DOHH2 (cell line): Measurements from ENCODE around the gene RBP5.

Experiments used
- H3F3A ChIP-seq: fragments of 200-600 bp; sonication (generic), shearing (Covaris generic); 2 replicates; pipeline ENCODE4 v1.6.0; 2016; ENCODE audit warnings: antibody characterized with exemption, mild to moderate bottlenecking; ENCODE audit not compliant: control insufficient read depth, insufficient read depth
- H3K27ac ChIP-seq: fragments of 200-600 bp; sonication (generic); 2 replicates; pipeline ENCODE4 v1.5.1; 2014; ENCODE audit warnings: low read depth, mild to moderate bottlenecking, low read length, moderate library complexity
- H3K27me3 ChIP-seq: fragments of 200-600 bp; sonication (generic); 2 replicates; pipeline ENCODE4 v1.6.1; 2014; ENCODE audit warnings: mild to moderate bottlenecking, low read length, mixed read lengths; ENCODE audit not compliant: control insufficient read depth
- H3K36me3 ChIP-seq: fragments of 200-600 bp; sonication (generic); 2 replicates; pipeline ENCODE4 v1.6.1; 2014; ENCODE audit warnings: mild to moderate bottlenecking, low read length, moderate library complexity, mixed read lengths; ENCODE audit not compliant: control insufficient read depth
- H3K4me1 ChIP-seq: fragments of 200-600 bp; sonication (generic); 2 replicates; pipeline ENCODE4 v1.6.1; 2014; ENCODE audit warnings: mild to moderate bottlenecking, low read length, mixed read lengths; ENCODE audit not compliant: control insufficient read depth
- H3K4me2 ChIP-seq: fragments of 200-600 bp; sonication (generic); 2 replicates; pipeline ENCODE4 v1.6.0; 2014; ENCODE audit warnings: mild to moderate bottlenecking, low read length, moderate library complexity
- H3K4me3 ChIP-seq: fragments of 200-600 bp; sonication (generic); 2 replicates; pipeline ENCODE4 v1.5.1; 2014; ENCODE audit warnings: mild to moderate bottlenecking, low read length, mixed read lengths
- H3K79me2 ChIP-seq: fragments of 200-600 bp; sonication (generic); 2 replicates; pipeline ENCODE4 v1.6.1; 2014; ENCODE audit warnings: mild to moderate bottlenecking, low read length, mixed read lengths; ENCODE audit not compliant: control insufficient read depth
- H3K9me2 ChIP-seq: fragments of 200-600 bp; sonication (generic); replicated peaks from 2 replicates; pipeline ENCODE4 v1.6.1; 2014; ENCODE audit warnings: mild to moderate bottlenecking, low read length, mixed read lengths; ENCODE audit not compliant: control insufficient read depth
- H3K9me3 ChIP-seq: fragments of 200-600 bp; sonication (generic); 2 replicates; pipeline ENCODE4 v1.6.1; 2014; ENCODE audit warnings: antibody characterized with exemption, low read length, mixed read lengths; ENCODE audit not compliant: control insufficient read depth, insufficient read depth
- H4K20me1 ChIP-seq: fragments of 200-600 bp; sonication (generic); 2 replicates; pipeline ENCODE4 v1.6.0; 2014; ENCODE audit warnings: low read depth, mild to moderate bottlenecking, antibody characterized with exemption, low read length, moderate library complexity; ENCODE audit not compliant: control insufficient read depth, insufficient read depth
- EZH2phosphoT487 ChIP-seq: fragments of 200-600 bp; sonication (generic); IDR thresholded peaks from 2 replicates; pipeline ENCODE4 v1.6.1; 2017; ENCODE audit warnings: borderline replicate concordance, mild to moderate bottlenecking, antibody characterized with exemption, low read length, moderate library complexity, mixed read lengths
- TF ChIP-seq, protein P1 (sequence below): fragments of 200-600 bp; sonication (generic); IDR thresholded peaks from one replicate; pipeline ENCODE4 v1.5.1; 2014; ENCODE audit warnings: antibody characterized with exemption, mild to moderate bottlenecking, low read depth, low read length; ENCODE audit not compliant: poor library complexity, severe bottlenecking

The RBP5 gene

DNA sequence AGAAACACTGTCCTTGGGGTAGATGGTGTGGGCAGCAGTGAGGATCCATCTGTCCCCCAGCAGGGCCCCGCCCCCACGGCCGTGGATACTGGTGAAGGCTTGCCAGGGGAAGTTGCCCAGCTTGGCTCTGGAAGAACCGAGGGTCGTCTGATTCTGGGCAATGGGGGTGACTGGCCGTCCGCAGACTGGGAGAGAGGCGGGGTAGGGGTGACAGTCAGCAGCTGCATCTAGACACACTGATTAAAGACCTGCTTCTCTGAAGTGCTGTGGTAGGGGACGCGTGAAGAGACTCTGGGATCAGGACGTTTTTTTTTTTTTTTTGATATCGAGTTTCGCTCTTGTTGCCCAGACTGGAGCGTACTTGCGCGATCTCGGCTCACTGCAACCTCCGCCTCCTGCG, 31.7 kb downstream of the RBP5 start:
- TF ChIP-seq EZH2phosphoT487, result no peak
- TF ChIP-seq, protein P1, sequence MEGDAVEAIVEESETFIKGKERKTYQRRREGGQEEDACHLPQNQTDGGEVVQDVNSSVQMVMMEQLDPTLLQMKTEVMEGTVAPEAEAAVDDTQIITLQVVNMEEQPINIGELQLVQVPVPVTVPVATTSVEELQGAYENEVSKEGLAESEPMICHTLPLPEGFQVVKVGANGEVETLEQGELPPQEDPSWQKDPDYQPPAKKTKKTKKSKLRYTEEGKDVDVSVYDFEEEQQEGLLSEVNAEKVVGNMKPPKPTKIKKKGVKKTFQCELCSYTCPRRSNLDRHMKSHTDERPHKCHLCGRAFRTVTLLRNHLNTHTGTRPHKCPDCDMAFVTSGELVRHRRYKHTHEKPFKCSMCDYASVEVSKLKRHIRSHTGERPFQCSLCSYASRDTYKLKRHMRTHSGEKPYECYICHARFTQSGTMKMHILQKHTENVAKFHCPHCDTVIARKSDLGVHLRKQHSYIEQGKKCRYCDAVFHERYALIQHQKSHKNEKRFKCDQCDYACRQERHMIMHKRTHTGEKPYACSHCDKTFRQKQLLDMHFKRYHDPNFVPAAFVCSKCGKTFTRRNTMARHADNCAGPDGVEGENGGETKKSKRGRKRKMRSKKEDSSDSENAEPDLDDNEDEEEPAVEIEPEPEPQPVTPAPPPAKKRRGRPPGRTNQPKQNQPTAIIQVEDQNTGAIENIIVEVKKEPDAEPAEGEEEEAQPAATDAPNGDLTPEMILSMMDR, result no peak
- Histone ChIP-seq H4K20me1 (no peaks in the 10 kb centered on the region), H3K4me3 (no peak overlapping the region), H3K9me3 (no peaks in the 10 kb centered on the region), H3K9me2 (no peaks in the 10 kb centered on the region), H3K36me3 (no peaks in the 10 kb centered on the region), H3K79me2 (no peaks in the 10 kb centered on the region), H3K27me3 (peaks cover 15% of the 10 kb centered on the region; the same call in 1 of the 2 replicates), H3K4me1 (no peaks in the 10 kb centered on the region), H3K4me2 (no peak overlapping the region), H3F3A (no peaks in the 10 kb centered on the region), H3K27ac (no peak overlapping the region)

DNA sequence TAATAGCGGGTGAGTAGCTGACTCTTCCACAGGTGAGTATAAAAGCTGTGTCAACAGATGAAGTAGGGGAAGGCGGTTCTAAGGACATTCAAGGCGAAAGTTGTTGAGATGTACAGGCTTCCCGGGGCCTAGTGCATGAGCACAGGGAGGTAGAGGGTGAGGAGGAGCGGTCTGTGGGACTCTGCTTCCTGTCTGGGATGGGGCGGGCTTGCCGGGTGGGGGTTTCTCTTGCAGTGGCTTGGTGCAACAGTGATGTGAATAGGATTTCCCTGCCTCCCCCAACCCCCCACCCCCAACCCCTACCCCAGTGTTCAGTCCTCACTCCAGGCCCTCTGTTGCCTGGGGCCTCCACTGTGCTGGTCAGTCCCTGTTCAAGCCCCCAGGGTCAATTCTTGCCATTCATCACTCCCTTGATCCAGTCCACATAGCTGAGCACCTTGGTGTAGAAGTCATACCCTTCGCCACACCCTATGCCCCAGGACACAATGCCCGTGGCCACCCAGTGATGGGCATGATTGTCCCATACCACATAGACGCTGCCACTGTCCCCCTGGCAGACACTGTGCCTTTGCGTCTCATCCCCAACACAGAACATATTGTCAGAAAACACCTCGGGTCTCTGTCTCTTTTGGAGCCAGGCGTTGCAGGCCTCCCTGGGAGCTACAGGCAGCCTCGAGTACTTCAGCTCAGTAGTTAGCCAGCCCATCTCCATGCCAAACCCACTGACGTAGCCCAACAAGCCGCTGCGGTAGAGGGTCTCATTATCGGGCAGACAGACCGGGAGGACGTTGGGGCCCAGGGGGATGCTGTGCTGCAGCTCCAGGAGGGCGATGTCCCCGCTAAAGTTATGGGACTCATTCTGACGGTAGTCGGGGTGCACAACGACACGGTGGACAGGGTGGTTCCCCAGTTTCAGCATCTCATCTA, 32.4 kb downstream of the RBP5 start:
- no peaks in the 10 kb centered on the region for H3K4me1 ChIP-seq
- no peak overlapping the region for H3K4me3 ChIP-seq
- no peaks in the 10 kb centered on the region for H3K36me3 ChIP-seq
- H3K79me2 ChIP-seq, result no peaks in the 10 kb centered on the region
- no peaks in the 10 kb centered on the region for H3K9me3 ChIP-seq
- no peak for TF ChIP-seq EZH2phosphoT487
- TF ChIP-seq, protein P1, result no peak
- H4K20me1 ChIP-seq, result no peaks in the 10 kb centered on the region
- H3K27me3 ChIP-seq, result peaks cover 22% of the 10 kb centered on the region
- H3K4me2 ChIP-seq, result no peak overlapping the region
- H3F3A ChIP-seq, result no peaks in the 10 kb centered on the region
- H3K9me2 ChIP-seq, result no peaks in the 10 kb centered on the region
- no peak overlapping the region for H3K27ac ChIP-seq

DNA sequence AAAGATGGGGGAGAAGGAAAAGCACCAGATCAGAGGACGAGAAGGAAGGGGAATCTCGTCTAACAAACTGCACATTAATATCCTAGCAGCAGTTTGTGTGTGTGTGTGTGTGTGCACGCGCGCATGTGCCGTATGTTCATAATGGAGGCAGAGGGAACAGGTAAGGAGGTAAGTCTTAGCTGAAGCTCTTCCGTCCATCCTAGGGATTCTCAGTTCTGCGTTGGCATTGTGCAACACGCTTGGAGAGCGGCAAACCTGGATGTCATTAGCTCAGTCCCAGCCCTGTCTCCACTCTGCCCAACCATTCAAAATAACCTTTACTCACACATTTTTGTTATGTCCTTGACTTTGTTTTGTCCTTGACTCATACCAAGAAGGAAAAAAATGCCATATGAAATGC, 34.8 kb downstream of the RBP5 start:
- H4K20me1 ChIP-seq, result no peaks in the 10 kb centered on the region
- TF ChIP-seq, protein P1, result no peak
- no peak for TF ChIP-seq EZH2phosphoT487
- no peak overlapping the region for H3K4me2 ChIP-seq
- H3K27ac ChIP-seq, result no peak overlapping the region
- H3K9me3 ChIP-seq, result no peaks in the 10 kb centered on the region
- H3K27me3 ChIP-seq, result peaks cover 40% of the 10 kb centered on the region
- no peaks in the 10 kb centered on the region for H3K9me2 ChIP-seq
- no peaks in the 10 kb centered on the region for H3F3A ChIP-seq
- H3K79me2 ChIP-seq, result no peaks in the 10 kb centered on the region
- H3K4me1 ChIP-seq, result no peaks in the 10 kb centered on the region
- no peak overlapping the region for H3K4me3 ChIP-seq
- no peaks in the 10 kb centered on the region for H3K36me3 ChIP-seq
